GM12878 (cell line): ENCODE results near the gene B4GALNT2. TPM values are rescaled to one million over a fixed set of nuclear protein-coding genes. Genes with fewer than 3 reads are reported as not detected.

Source experiments
- ATAC-seq: fragments of 200-7000 bp; cut with Tn5 transposase; 3 replicates; pipeline ENCODE4 v1.9.1; 2020; ENCODE audit warnings: mild to moderate bottlenecking, moderate library complexity
- BruUV-seq: library from RNA; stranded (reverse); fragments of 400-500 nt; replicated peaks from 2 replicates; lab custom pipeline; 2021; lab: Mats Ljungman, UMichigan
- CTCF ChIA-PET: fragments of 300-600 bp; sonication (Branson Sonifier 250); formaldehyde crosslinking; extraction: SDS; loops from one replicate; lab custom pipeline; 2021; ENCODE audit warnings: inconsistent platforms; lab: Yijun Ruan, JAX
- POLR2A ChIA-PET: fragments of 350-600 bp; formaldehyde crosslinking; extraction: SDS; loops from one replicate; lab custom pipeline; 2021; ENCODE audit warnings: inconsistent platforms; lab: Charles Lee
- RAD21 ChIA-PET: fragments of 300-600 bp; sonication (Branson Sonifier 250); formaldehyde crosslinking; loops from one replicate; lab custom pipeline; 2023; ENCODE audit warnings: antibody characterized with exemption; ENCODE audit not compliant: unreplicated experiment; lab: Charles Lee
- SMC1A ChIA-PET: fragments of 300-600 bp; sonication (Branson Sonifier 250); formaldehyde crosslinking; loops from one replicate; lab custom pipeline; 2023; ENCODE audit not compliant: unreplicated experiment, uncharacterized antibody; lab: Charles Lee
- DNase-seq: peaks from one replicate; pipeline ENCODE4 v3.0.0-alpha.2; 2011; ENCODE audit warnings: low read depth, low spot score
- FAIRE-seq: peaks from 3 replicates; lab custom pipeline; 2011; peaks lifted over from hg19 to GRCh38; lab: Jason Lieb, UNC
- H2AFZ ChIP-seq: 2 replicates; pipeline ENCODE4 v1.6.0; 2011; ENCODE audit warnings: low read depth, low read length, control low read depth; ENCODE audit not compliant: control insufficient read depth
- H3K27ac ChIP-seq: 2 replicates; pipeline ENCODE4 v1.5.1; 2011; ENCODE audit warnings: control low read depth; ENCODE audit not compliant: control insufficient read depth, insufficient read depth
- H3K27me3 ChIP-seq, 2 experiments: replicated peaks in 1 of 2; 2 replicates each; pipeline versions ENCODE4 v1.6.0 to v1.6.1; 2011; ENCODE audit warnings: low read length in 1 of 2; ENCODE audit not compliant: control insufficient read depth in 2 of 2, insufficient read depth in 2 of 2
- H3K36me3 ChIP-seq, 2 experiments: 2 replicates each; pipeline ENCODE4 v1.5.1; 2011; ENCODE audit warnings: low read length in 1 of 2; ENCODE audit not compliant: control insufficient read depth in 2 of 2, insufficient read depth in 2 of 2
- H3K4me1 ChIP-seq: 2 replicates; pipeline ENCODE4 v1.6.1; 2011; ENCODE audit warnings: mild to moderate bottlenecking, low read length, moderate library complexity, mixed read lengths; ENCODE audit not compliant: control insufficient read depth, insufficient read depth
- H3K4me2 ChIP-seq: 2 replicates; pipeline ENCODE4 v1.6.0; 2011; ENCODE audit warnings: control low read depth; ENCODE audit not compliant: control insufficient read depth, insufficient read depth
- H3K4me3 ChIP-seq: fragments of 200-600 bp; sonication (generic); 2 replicates; pipeline ENCODE4 v1.5.1; 2016
- H3K79me2 ChIP-seq: 2 replicates; pipeline ENCODE4 v1.6.0; 2011; ENCODE audit warnings: low read length; ENCODE audit not compliant: control insufficient read depth, insufficient read depth
- H3K9ac ChIP-seq: 2 replicates; pipeline ENCODE4 v1.8.0; 2011; ENCODE audit warnings: low read length, control low read depth, mixed read lengths; ENCODE audit not compliant: control insufficient read depth, insufficient read depth
- H3K9me3 ChIP-seq: replicated peaks from 3 replicates; pipeline ENCODE4 v1.5.1; 2011; ENCODE audit warnings: mild to moderate bottlenecking, low read length; ENCODE audit not compliant: control insufficient read depth, insufficient read depth
- H4K20me1 ChIP-seq: 2 replicates; pipeline ENCODE4 v1.6.0; 2011; ENCODE audit not compliant: control insufficient read depth, insufficient read depth
- BACH1 ChIP-seq: fragments of 450-650 bp; IDR thresholded peaks from 2 replicates; pipeline ENCODE4 v1.6.1; 2017; ENCODE audit warnings: mild to moderate bottlenecking, borderline replicate concordance
- BRCA1 ChIP-seq: IDR thresholded peaks from 2 replicates; pipeline ENCODE4 v1.6.1; 2011; ENCODE audit warnings: low read depth, low read length, improper control_type of control experiment
- CREM ChIP-seq: IDR thresholded peaks from 2 replicates; pipeline ENCODE4 v1.6.1; 2014; ENCODE audit warnings: antibody characterized with exemption, low read depth
- EP300 ChIP-seq, 2 experiments: fragments of 150-350 bp in 1 of 2; IDR thresholded peaks; 2 replicates each; pipeline ENCODE4 v1.6.1; 2011 to 2012; ENCODE audit warnings: low read depth in 2 of 2, low read length in 2 of 2, borderline replicate concordance in 1 of 2, improper control_type of control experiment in 1 of 2, inconsistent platforms in 1 of 2; ENCODE audit not compliant: control insufficient read depth in 1 of 2
- ETV6 ChIP-seq, 2 experiments: fragments of 450-650 bp in 1 of 2; IDR thresholded peaks in 1 of 2; conservative IDR thresholded peaks in 1 of 2; 2 replicates each; pipeline ENCODE4 v1.6.1; 2014; ENCODE audit warnings: antibody characterized with exemption in 1 of 2, borderline replicate concordance in 1 of 2, low read depth in 1 of 2, mild to moderate bottlenecking in 1 of 2, moderate library complexity in 1 of 2
- GABPA ChIP-seq: IDR thresholded peaks from 2 replicates; pipeline ENCODE4 v1.6.1; 2014; ENCODE audit warnings: antibody characterized with exemption, low read depth, mild to moderate bottlenecking, inconsistent platforms
- IKZF1 ChIP-seq: fragments of 450-650 bp; conservative IDR thresholded peaks from 2 replicates; pipeline ENCODE4 v1.6.1; 2017; ENCODE audit warnings: antibody characterized with exemption, mild to moderate bottlenecking
- KAT2A ChIP-seq: conservative IDR thresholded peaks from 2 replicates; pipeline ENCODE4 v1.6.1; 2011; ENCODE audit warnings: low read depth, low read length; ENCODE audit not compliant: control insufficient read depth
- MEF2A ChIP-seq: IDR thresholded peaks from 2 replicates; pipeline ENCODE4 v1.6.1; 2011; ENCODE audit warnings: low read depth, mild to moderate bottlenecking, low read length, moderate library complexity; ENCODE audit not compliant: insufficient read depth
- NFXL1 ChIP-seq: fragments of 450-650 bp; IDR thresholded peaks from 2 replicates; pipeline ENCODE4 v1.6.1; 2017; ENCODE audit warnings: antibody characterized with exemption, mild to moderate bottlenecking, borderline replicate concordance
- RB1 ChIP-seq: fragments of 450-650 bp; formaldehyde crosslinking; IDR thresholded peaks from 2 replicates; pipeline ENCODE4 v1.6.1; 2017; ENCODE audit warnings: mild to moderate bottlenecking, borderline replicate concordance
- SMAD5 ChIP-seq: IDR thresholded peaks from 2 replicates; pipeline ENCODE4 v1.6.1; 2016; ENCODE audit warnings: antibody characterized with exemption, low read depth
- SP1 ChIP-seq: IDR thresholded peaks from one replicate; pipeline ENCODE4 v1.6.1; 2011; ENCODE audit warnings: low read depth, low read length
- YBX1 ChIP-seq: fragments of 450-650 bp; IDR thresholded peaks from 2 replicates; pipeline ENCODE4 v1.6.1; 2016; ENCODE audit warnings: antibody characterized with exemption
- ZSCAN29 ChIP-seq: fragments of 450-650 bp; IDR thresholded peaks from 2 replicates; pipeline ENCODE4 v1.6.1; 2017; ENCODE audit warnings: mild to moderate bottlenecking, moderate library complexity
- ZZZ3 ChIP-seq: IDR thresholded peaks from 2 replicates; pipeline ENCODE4 v1.6.1; 2011; ENCODE audit warnings: low read depth; ENCODE audit not compliant: control insufficient read depth, insufficient read length
- WGBS: methylation state at CpG from one replicate; pipeline ENCODE4 v1.1.6; 2016; ENCODE audit warnings: low lambda C conversion rate; ENCODE audit not compliant: insufficient replicate concordance, insufficient coverage; ENCODE audit errors: missing lambda C conversion rate; 5-methylcytosine and 5-hydroxymethylcytosine counted together
- in situ Hi-C: fragments of 300-500 bp; cut with MboI; formaldehyde crosslinking; loops from 9 replicates; pipeline ENCODE4 v1.14.3; 2018; ENCODE audit warnings: mixed read lengths
- intact Hi-C: fragments of 100-400 bp; cut with micrococcal nuclease; formaldehyde crosslinking; loops from one replicate; pipeline ENCODE4 v1.14.2; 2022; ENCODE audit not compliant: unreplicated experiment
- polyA plus RNA-seq, 11 experiments: library from polyadenylated mRNA; depleted of rRNA in 4 of 11; unstranded in 6 of 11; stranded (reverse) in 5 of 11; fragments of >200 nt; fragmentation: Nextera tagmentation in 4 of 11; fragmentation: Illumina TruSeq in 1 of 11; extraction: Ambion mirVana in 4 of 11; extraction: Trizol in 1 of 11; gene quantifications; 1 replicate in 1 of 11; 2 replicates in 10 of 11; pipeline versions ENCODE4 v1.2.1 to v1.2.3, GENCODE V29; 2011 to 2016; ENCODE audit warnings: inconsistent platforms in 2 of 11, missing spikeins in 2 of 11, low read depth in 1 of 11
- total RNA-seq, 4 experiments: library from RNA; depleted of rRNA in 3 of 4; stranded (reverse); fragments of >200 nt in 3 of 4; fragmentation: Illumina TruSeq in 1 of 4; extraction: Trizol in 1 of 4; gene quantifications; 2 replicates each; pipeline versions ENCODE4 v1.2.1 to v1.2.3, GENCODE V29; 2013 to 2021
- TF ChIP-seq, protein P1 (sequence below): fragments of 450-650 bp; formaldehyde crosslinking; IDR thresholded peaks from 2 replicates; pipeline ENCODE4 v1.4.0; 2020; ENCODE audit warnings: mild to moderate bottlenecking, moderate library complexity
- TF ChIP-seq, protein P2 (sequence below): fragments of 450-650 bp; IDR thresholded peaks from 2 replicates; pipeline ENCODE4 v1.6.1; 2018; ENCODE audit warnings: borderline replicate concordance, mild to moderate bottlenecking; ENCODE audit not compliant: partially characterized antibody

The B4GALNT2 gene
- total and polyA plus RNA-seq, 10 of the 15 experiments (the other 5 are each of a cell fraction or from before 2014, with no cell fraction given), result not detected

DNA sequence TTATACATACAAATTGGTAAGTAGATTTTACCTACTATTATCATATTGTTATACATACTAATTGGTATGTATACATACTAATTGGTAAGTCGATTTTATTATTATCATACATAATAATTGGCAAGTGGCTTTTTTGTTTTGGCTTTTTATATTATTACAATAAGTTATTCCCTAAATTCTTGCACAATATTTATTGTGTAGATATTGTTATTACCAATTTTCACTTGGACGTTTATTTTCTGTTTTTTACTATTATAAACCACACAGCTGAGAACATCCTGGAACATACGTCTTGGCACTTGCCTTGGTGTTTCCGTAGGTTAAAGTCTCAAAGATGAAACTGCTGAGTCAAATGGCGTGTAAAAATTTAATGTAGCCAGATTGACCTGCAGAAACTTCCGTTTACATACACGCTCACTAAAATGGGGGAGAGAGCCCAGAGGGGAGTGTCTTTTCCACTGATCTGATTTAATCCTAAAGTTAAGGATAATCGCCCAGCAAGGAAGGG lies 58.9 kb downstream of the B4GALNT2 start:
- CTCF ChIA-PET, result interaction anchor here (0.7 to 7.7 kb wide), 6 partner anchors 11 to 177 kb away, joined by 3 to 127 read pairs (median 26); partner anchors contain the start of gene PHOSPHO1
- Histone ChIP-seq H3K36me3 (no peaks in the 10 kb centered on the region), H3K79me2 (no peaks in the 10 kb centered on the region), H3K4me2 (peak overlapping the region; percentile 91), H3K4me3 (peak overlapping the region; percentile 85; the same call in 1 of the 2 replicates), H3K9me3 (no peaks in the 10 kb centered on the region), H3K9ac (peak overlapping the region; percentile 97), H4K20me1 (no peaks in the 10 kb centered on the region), H2AFZ (peak overlapping the region; percentile 92), H3K27ac (peak overlapping the region; percentile 98), H3K27me3 (no peaks in the 10 kb centered on the region), H3K4me1 (peaks cover 27% of the 10 kb centered on the region)
- RAD21 ChIA-PET, result interaction anchor here (1.0 to 12.9 kb wide), 5 partner anchors 10 to 198 kb away, joined by 3 to 355 read pairs (median 13); partner anchors contain the start of genes ABI3 and GNGT2
- POLR2A ChIA-PET, result interaction anchor here (0.5 to 16.8 kb wide), 5 partner anchors 22 to 154 kb away, joined by 3 to 537 read pairs (median 4); partner anchors contain the start of genes ABI3, GNGT2 and PHOSPHO1
- SMC1A ChIA-PET, result interaction anchor here (1.1 to 12.1 kb wide), 8 partner anchors 10 to 298 kb away, joined by 3 to 354 read pairs (median 4); partner anchors contain the start of genes ABI3 and GNGT2
- in situ Hi-C loops, result no loop called here
- DNase-seq, result no peak
- WGBS, result 1% methylated on average over 8 of the region's 8 CpGs
- no TSS peak for BruUV-seq
- peak; percentile 10 for ATAC-seq
- no peak for FAIRE-seq
- intact Hi-C loops, result loop anchor here (10.0 kb wide), 1 partner anchor 297 kb away; the partner anchor contains the start of gene ATP5MC1
- TF ChIP-seq BACH1 (peak; percentile 85; the same call in 1 of the 2 replicates), SMAD5 (no peak), KAT2A (no peak), EP300 (IDR thresholded peaks at IDR 0.05; ENCODE audit: borderline replicate concordance in 1 of 2, control insufficient read depth in 1 of 2, low read depth in 2 of 2, low read length in 2 of 2) (peak in 1 of 2 experiments; percentile 40; a peak in 1 of 4 replicates), SP1 (no peak), YBX1 (no peak), ZZZ3 (no peak), BRCA1 (no peak), NFXL1 (no peak), RB1 (no peak), ETV6 (conservative IDR thresholded peaks at IDR 0.05 in 1 of 2, IDR thresholded peaks at IDR 0.05 in 1 of 2; ENCODE audit: borderline replicate concordance in 1 of 2, low read depth in 1 of 2) (peak in 1 of 2 experiments; percentile 58; a peak in 1 of 4 replicates), GABPA (0 out of 2 replicates have a peak, but pooled peaks have one; percentile 56), MEF2A (0 out of 2 replicates have a peak, but pooled peaks have one; percentile 18), ZSCAN29 (0 out of 2 replicates have a peak, but pooled peaks have one; percentile 42), IKZF1 (no peak), CREM (no peak)
- TF ChIP-seq, protein P1, sequence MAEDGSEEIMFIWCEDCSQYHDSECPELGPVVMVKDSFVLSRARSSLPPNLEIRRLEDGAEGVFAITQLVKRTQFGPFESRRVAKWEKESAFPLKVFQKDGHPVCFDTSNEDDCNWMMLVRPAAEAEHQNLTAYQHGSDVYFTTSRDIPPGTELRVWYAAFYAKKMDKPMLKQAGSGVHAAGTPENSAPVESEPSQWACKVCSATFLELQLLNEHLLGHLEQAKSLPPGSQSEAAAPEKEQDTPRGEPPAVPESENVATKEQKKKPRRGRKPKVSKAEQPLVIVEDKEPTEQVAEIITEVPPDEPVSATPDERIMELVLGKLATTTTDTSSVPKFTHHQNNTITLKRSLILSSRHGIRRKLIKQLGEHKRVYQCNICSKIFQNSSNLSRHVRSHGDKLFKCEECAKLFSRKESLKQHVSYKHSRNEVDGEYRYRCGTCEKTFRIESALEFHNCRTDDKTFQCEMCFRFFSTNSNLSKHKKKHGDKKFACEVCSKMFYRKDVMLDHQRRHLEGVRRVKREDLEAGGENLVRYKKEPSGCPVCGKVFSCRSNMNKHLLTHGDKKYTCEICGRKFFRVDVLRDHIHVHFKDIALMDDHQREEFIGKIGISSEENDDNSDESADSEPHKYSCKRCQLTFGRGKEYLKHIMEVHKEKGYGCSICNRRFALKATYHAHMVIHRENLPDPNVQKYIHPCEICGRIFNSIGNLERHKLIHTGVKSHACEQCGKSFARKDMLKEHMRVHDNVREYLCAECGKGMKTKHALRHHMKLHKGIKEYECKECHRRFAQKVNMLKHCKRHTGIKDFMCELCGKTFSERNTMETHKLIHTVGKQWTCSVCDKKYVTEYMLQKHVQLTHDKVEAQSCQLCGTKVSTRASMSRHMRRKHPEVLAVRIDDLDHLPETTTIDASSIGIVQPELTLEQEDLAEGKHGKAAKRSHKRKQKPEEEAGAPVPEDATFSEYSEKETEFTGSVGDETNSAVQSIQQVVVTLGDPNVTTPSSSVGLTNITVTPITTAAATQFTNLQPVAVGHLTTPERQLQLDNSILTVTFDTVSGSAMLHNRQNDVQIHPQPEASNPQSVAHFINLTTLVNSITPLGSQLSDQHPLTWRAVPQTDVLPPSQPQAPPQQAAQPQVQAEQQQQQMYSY (CRISPR knock-in tag), result no peak
- TF ChIP-seq, protein P2, sequence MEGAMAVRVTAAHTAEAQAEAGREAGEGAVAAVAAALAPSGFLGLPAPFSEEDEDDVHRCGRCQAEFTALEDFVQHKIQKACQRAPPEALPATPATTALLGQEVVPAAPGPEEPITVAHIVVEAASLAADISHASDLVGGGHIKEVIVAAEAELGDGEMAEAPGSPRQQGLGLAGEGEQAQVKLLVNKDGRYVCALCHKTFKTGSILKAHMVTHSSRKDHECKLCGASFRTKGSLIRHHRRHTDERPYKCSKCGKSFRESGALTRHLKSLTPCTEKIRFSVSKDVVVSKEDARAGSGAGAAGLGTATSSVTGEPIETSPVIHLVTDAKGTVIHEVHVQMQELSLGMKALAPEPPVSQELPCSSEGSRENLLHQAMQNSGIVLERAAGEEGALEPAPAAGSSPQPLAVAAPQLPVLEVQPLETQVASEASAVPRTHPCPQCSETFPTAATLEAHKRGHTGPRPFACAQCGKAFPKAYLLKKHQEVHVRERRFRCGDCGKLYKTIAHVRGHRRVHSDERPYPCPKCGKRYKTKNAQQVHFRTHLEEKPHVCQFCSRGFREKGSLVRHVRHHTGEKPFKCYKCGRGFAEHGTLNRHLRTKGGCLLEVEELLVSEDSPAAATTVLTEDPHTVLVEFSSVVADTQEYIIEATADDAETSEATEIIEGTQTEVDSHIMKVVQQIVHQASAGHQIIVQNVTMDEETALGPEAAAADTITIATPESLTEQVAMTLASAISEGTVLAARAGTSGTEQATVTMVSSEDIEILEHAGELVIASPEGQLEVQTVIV, result no peak
